Activated naive CD8-positive, alpha-beta T cell (primary cell): ENCODE results near the gene FERD3L.

Source experiments
- H3K27ac Mint-ChIP-seq: one replicate; pipeline ENCODE4 v1.8.0; 2021; ENCODE audit warnings: mixed read lengths
- H3K27me3 Mint-ChIP-seq: one replicate; pipeline ENCODE4 v1.8.0; 2021; ENCODE audit warnings: mixed read lengths
- H3K36me3 Mint-ChIP-seq: one replicate; pipeline ENCODE4 v1.8.0; 2021; ENCODE audit warnings: mixed read lengths
- H3K4me1 Mint-ChIP-seq: one replicate; pipeline ENCODE4 v1.8.0; 2021; ENCODE audit warnings: low read depth, mixed read lengths
- H3K4me3 Mint-ChIP-seq: one replicate; pipeline ENCODE4 v1.8.0; 2021; ENCODE audit warnings: mild to moderate bottlenecking, mixed read lengths
- H3K9me3 Mint-ChIP-seq: one replicate; pipeline ENCODE4 v1.8.0; 2021; ENCODE audit warnings: low read depth, mixed read lengths

Gene FERD3L

GRCh38 chr7:19097165-19098055, 47.8 kb downstream of the FERD3L start:
- Mint-ChIP-seq H3K4me1 (no peaks in the 10 kb centered on the region), H3K27me3 (peaks cover 4% of the 10 kb centered on the region), H3K4me3 (no peak overlapping the region), H3K27ac (no peak overlapping the region), H3K9me3 (peaks cover 4% of the 10 kb centered on the region), H3K36me3 (no peaks in the 10 kb centered on the region)

- Mint-ChIP-seq H3K9me3 (peaks cover 4% of the 10 kb centered on the region), H3K4me3 (no peak overlapping the region), H3K27ac (no peak overlapping the region), H3K4me1 (no peaks in the 10 kb centered on the region), H3K27me3 (no peaks in the 10 kb centered on the region), H3K36me3 (no peaks in the 10 kb centered on the region)
Measured at GRCh38 chr7:19095353-19095860, 49.8 kb downstream of the FERD3L start.
